Activated naive CD4-positive, alpha-beta T cell treated with anti-CD3 and anti-CD28 coated beads, Interleukin-2, amount 50 U/mL, for 72 hours (primary cell): ENCODE data around the gene BCL6B. TPM values are rescaled to one million over a fixed set of nuclear protein-coding genes. Genes with fewer than 3 reads are reported as not detected.

ENCODE experiments used
- ATAC-seq, 2 donors: fragments of 150-1000 bp; cut with Tn5 transposase; 2 replicates each; pipeline ENCODE4 v1.10.0; 2021; ENCODE audit warnings: mild to moderate bottlenecking in 2 of 2, moderate library complexity in 2 of 2
- DNase-seq, 2 donors: peaks; one replicate each; pipeline ENCODE4 v3.0.0; 2021 to 2022; ENCODE audit warnings: low spot score in 2 of 2
- H3K27ac Mint-ChIP-seq, 2 donors: one replicate each; pipeline ENCODE4 v1.8.0; 2022; ENCODE audit warnings: mild to moderate bottlenecking in 2 of 2, mixed read lengths in 2 of 2
- H3K36me3 Mint-ChIP-seq, 2 donors: one replicate each; pipeline ENCODE4 v1.8.0; 2022; ENCODE audit warnings: mixed read lengths in 2 of 2
- H3K9me3 Mint-ChIP-seq, 2 donors: one replicate each; pipeline ENCODE4 v1.8.0; 2022; ENCODE audit warnings: mixed read lengths in 2 of 2
- total RNA-seq, 2 donors: library from RNA; stranded (reverse); gene quantifications; one replicate each; pipeline ENCODE4 v1.2.3, GENCODE V29; 2022

Gene BCL6B
- total RNA-seq, 2 donors from 2014 or later = 0.59 to 0.86 TPM

GRCh38 chr17:7003745-7004144, 19.1 kb upstream of the BCL6B start:
- Mint-ChIP-seq H3K27ac (no peak overlapping the region), H3K9me3 (no peaks in the 10 kb centered on the region), H3K36me3 (peaks cover 0 to 5% of the 10 kb centered on the region in 2 donors)
- ATAC-seq (no peak), DNase-seq (no peak)

- Mint-ChIP-seq H3K9me3 (no peaks in the 10 kb centered on the region), H3K27ac (no peak overlapping the region), H3K36me3 (peaks cover 0 to 9% of the 10 kb centered on the region in 2 donors)
- ATAC-seq (peak; percentile 97 to 99), DNase-seq (peak in 1 of 2 donors; percentile 69)
Measured at GRCh38 chr17:7004398-7005253, 18.2 kb upstream of the BCL6B start.

- ATAC-seq (no peak), DNase-seq (no peak)
- H3K36me3 Mint-ChIP-seq = peaks cover 0 to 12% of the 10 kb centered on the region in 2 donors
- no peak overlapping the region for H3K27ac Mint-ChIP-seq
- H3K9me3 Mint-ChIP-seq = no peaks in the 10 kb centered on the region
Measured at GRCh38 chr17:7005716-7006115, 17.1 kb upstream of the BCL6B start.

GRCh38 chr17:7007143-7007542, 15.7 kb upstream of the BCL6B start:
- no peak for DNase-seq
- H3K27ac Mint-ChIP-seq = peak overlapping the region; percentile 8 to 52

GRCh38 chr17:7010523-7010922, 12.3 kb upstream of the BCL6B start:
- ATAC-seq (no peak), DNase-seq (no peak)
- Mint-ChIP-seq H3K27ac (peak overlapping the region in 1 of 2 donors; percentile 30), H3K9me3 (no peaks in the 10 kb centered on the region), H3K36me3 (peaks cover 25 to 35% of the 10 kb centered on the region in 2 donors)

More at GRCh38 chr17:7007143-7007542, 15.7 kb upstream of the BCL6B start:
- peaks cover 5 to 14% of the 10 kb centered on the region in 2 donors for H3K36me3 Mint-ChIP-seq
- ATAC-seq = no peak
- H3K9me3 Mint-ChIP-seq = no peaks in the 10 kb centered on the region

- Mint-ChIP-seq H3K9me3 (no peaks in the 10 kb centered on the region), H3K36me3 (peaks cover 25 to 35% of the 10 kb centered on the region in 2 donors), H3K27ac (peak overlapping the region; percentile 97 to 98)
- DNase-seq (no peak), ATAC-seq (no peak)
Measured at GRCh38 chr17:7011415-7011814, 11.4 kb upstream of the BCL6B start.

- peaks cover 25 to 35% of the 10 kb centered on the region in 2 donors for H3K36me3 Mint-ChIP-seq
- no peak for ATAC-seq
- no peaks in the 10 kb centered on the region for H3K9me3 Mint-ChIP-seq
Measured at GRCh38 chr17:7011942-7012254, 11.0 kb upstream of the BCL6B start.

GRCh38 chr17:7014261-7014994, 8.4 kb upstream of the BCL6B start:
- ATAC-seq (peak; percentile 84 to 91), DNase-seq (peak; percentile 96)
- Mint-ChIP-seq H3K27ac (peak overlapping the region; percentile 97 to 98), H3K9me3 (no peaks in the 10 kb centered on the region), H3K36me3 (peaks cover 32 to 40% of the 10 kb centered on the region in 2 donors)

More at GRCh38 chr17:7011942-7012254, 11.0 kb upstream of the BCL6B start:
- no peak for DNase-seq
- peak overlapping the region; percentile 97 to 98 for H3K27ac Mint-ChIP-seq

GRCh38 chr17:7014995-7015958, 7.6 kb upstream of the BCL6B start:
- Mint-ChIP-seq H3K9me3 (no peaks in the 10 kb centered on the region), H3K27ac (peak overlapping the region; percentile 96 to 97), H3K36me3 (peaks cover 32 to 35% of the 10 kb centered on the region in 2 donors)
- peak; percentile 16 to 57 for ATAC-seq
- DNase-seq = peak; percentile 61 to 90

GRCh38 chr17:7016418-7016817, 6.4 kb upstream of the BCL6B start:
- no peak for DNase-seq

GRCh38 chr17:7016886-7017826, 5.7 kb upstream of the BCL6B start:
- Mint-ChIP-seq H3K27ac (peak overlapping the region; percentile 9 to 97), H3K9me3 (no peaks in the 10 kb centered on the region), H3K36me3 (peaks cover 27 to 28% of the 10 kb centered on the region in 2 donors)
- no peak for DNase-seq
- no peak for ATAC-seq

More at GRCh38 chr17:7016418-7016817, 6.4 kb upstream of the BCL6B start:
- no peaks in the 10 kb centered on the region for H3K9me3 Mint-ChIP-seq
- no peak for ATAC-seq
- H3K36me3 Mint-ChIP-seq = peaks cover 32 to 35% of the 10 kb centered on the region in 2 donors
- H3K27ac Mint-ChIP-seq = peak overlapping the region; percentile 93 to 97

GRCh38 chr17:7017827-7018200, 5.0 kb upstream of the BCL6B start:
- ATAC-seq (no peak), DNase-seq (no peak)
- H3K9me3 Mint-ChIP-seq = no peaks in the 10 kb centered on the region
- peak overlapping the region; percentile 9 to 49 for H3K27ac Mint-ChIP-seq
- H3K36me3 Mint-ChIP-seq = peaks cover 25% of the 10 kb centered on the region in 2 donors

GRCh38 chr17:7018331-7018964, 4.4 kb upstream of the BCL6B start:
- H3K9me3 Mint-ChIP-seq = no peaks in the 10 kb centered on the region
- DNase-seq = no peak
- no peak for ATAC-seq
- peaks cover 19 to 25% of the 10 kb centered on the region in 2 donors for H3K36me3 Mint-ChIP-seq
- no peak overlapping the region for H3K27ac Mint-ChIP-seq

- DNase-seq = no peak
- Mint-ChIP-seq H3K27ac (peak overlapping the region in 1 of 2 donors; percentile 22), H3K36me3 (peaks cover 9 to 17% of the 10 kb centered on the region in 2 donors), H3K9me3 (no peaks in the 10 kb centered on the region)
- ATAC-seq = no peak
Measured at GRCh38 chr17:7019367-7019766, 3.5 kb upstream of the BCL6B start.
